ENCODE data around the gene ERG. TPM values are rescaled to one million over a fixed set of nuclear protein-coding genes. Genes with fewer than 3 reads are reported as not detected.

Gene ERG
- polyA plus RNA-seq, 1 donor from 2014 or later = not detected

GRCh38 chr21:38524168-38525153, 26.2 kb upstream of the ERG start:
- Histone ChIP-seq H3F3A (ENCODE audit: insufficient read depth, low read length, poor library complexity, severe bottlenecking) (no peaks in the 10 kb centered on the region), H3K9ac (ENCODE audit: low read length) (no peak overlapping the region), H3K79me2 (replicated peaks; ENCODE audit: insufficient read depth, low read length) (no peaks in the 10 kb centered on the region), H3K9me2 (ENCODE audit: insufficient read depth, low read length) (no peaks in the 10 kb centered on the region), H4K20me1 (ENCODE audit: insufficient read depth) (no peaks in the 10 kb centered on the region), H3K36me3 (ENCODE audit: insufficient read depth, low read length) (no peaks in the 10 kb centered on the region), H2AFZ (ENCODE audit: low read depth, low read length) (no peak overlapping the region), H3K4me2 (ENCODE audit: low read length) (no peak overlapping the region), H3K27me3 (ENCODE audit: insufficient read depth, low read depth, low read length) (no peaks in the 10 kb centered on the region), H3K9me3 (ENCODE audit: low read length) (no peaks in the 10 kb centered on the region), H3K4me3 (ENCODE audit: low read length) (no peak overlapping the region), H3K27ac (ENCODE audit: low read length) (no peak overlapping the region)
- TF ChIP-seq CTCF (IDR thresholded peaks at IDR 0.05; ENCODE audit: poor library complexity, severe bottlenecking) (no peak), SMC3 (conservative IDR thresholded peaks at IDR 0.05; ENCODE audit: poor library complexity) (no peak), MXI1 (conservative IDR thresholded peaks at IDR 0.05; ENCODE audit: poor library complexity, severe bottlenecking) (no peak), POLR2AphosphoS5 (IDR thresholded peaks at IDR 0.05) (no peak), RAD21 (conservative IDR thresholded peaks at IDR 0.05) (no peak), TAF1 (IDR thresholded peaks at IDR 0.05; ENCODE audit: low read depth) (no peak)

- no peaks in the 10 kb centered on the region for H3K9me2 ChIP-seq (ENCODE audit: insufficient read depth, low read length)
- no peaks in the 10 kb centered on the region for H3F3A ChIP-seq (ENCODE audit: insufficient read depth, low read length, poor library complexity, severe bottlenecking)
- H3K9me3 ChIP-seq (ENCODE audit: low read length) = no peaks in the 10 kb centered on the region
- TF ChIP-seq TAF1 (IDR thresholded peaks at IDR 0.05; ENCODE audit: low read depth) = no peak
- no peak for TF ChIP-seq SMC3 (conservative IDR thresholded peaks at IDR 0.05; ENCODE audit: poor library complexity)
- TF ChIP-seq POLR2AphosphoS5 (IDR thresholded peaks at IDR 0.05) = no peak
- no peak for TF ChIP-seq REST (IDR thresholded peaks at IDR 0.05; ENCODE audit: borderline replicate concordance)
- TF ChIP-seq CTCF (IDR thresholded peaks at IDR 0.05; ENCODE audit: poor library complexity, severe bottlenecking) = no peak
- no peak for TF ChIP-seq MXI1 (conservative IDR thresholded peaks at IDR 0.05; ENCODE audit: poor library complexity, severe bottlenecking)
- no peak for TF ChIP-seq EZH2 (IDR thresholded peaks at IDR 0.05; ENCODE audit: borderline replicate concordance, insufficient read depth, low read length, poor library complexity, severe bottlenecking)
- no peak for TF ChIP-seq RAD21 (conservative IDR thresholded peaks at IDR 0.05)
- TF ChIP-seq EP300 (conservative IDR thresholded peaks at IDR 0.05; ENCODE audit: poor library complexity, severe bottlenecking) = no peak
- H3K9ac ChIP-seq (ENCODE audit: low read length) = no peak overlapping the region
- no peak overlapping the region for H2AFZ ChIP-seq (ENCODE audit: low read depth, low read length)
- H3K27ac ChIP-seq (ENCODE audit: low read length) = no peak overlapping the region
- H4K20me1 ChIP-seq (ENCODE audit: insufficient read depth) = no peaks in the 10 kb centered on the region
- no peak overlapping the region for H3K4me3 ChIP-seq (ENCODE audit: low read length)
- H3K27me3 ChIP-seq (ENCODE audit: insufficient read depth, low read depth, low read length) = no peaks in the 10 kb centered on the region
- H3K4me2 ChIP-seq (ENCODE audit: low read length) = no peak overlapping the region
- no peaks in the 10 kb centered on the region for H3K36me3 ChIP-seq (ENCODE audit: insufficient read depth, low read length)
- H3K79me2 ChIP-seq (replicated peaks; ENCODE audit: insufficient read depth, low read length) = no peaks in the 10 kb centered on the region
Measured at GRCh38 chr21:38520511-38520910, 22.2 kb upstream of the ERG start.
